Renal cortical epithelial cell (primary cell): ENCODE data around the gene SLAMF1. TPM values are rescaled to one million over a fixed set of nuclear protein-coding genes. Genes with fewer than 3 reads are reported as not detected.
"Not testable (repeated sequence)": the region's sequence is repeated elsewhere in the genome, so short reads cannot be mapped to it uniquely, and the experiment has no call there.

ENCODE experiments used
- DNase-seq: peaks from one replicate; pipeline ENCODE4 v3.0.0-alpha.2; 2011; ENCODE audit warnings: low read depth
- total RNA-seq: library from RNA; depleted of rRNA; stranded (reverse); fragments of >200 nt; gene quantifications from 2 replicates; pipeline ENCODE4 v1.2.3, GENCODE V29; 2014

Gene SLAMF1
- total RNA-seq, 1 donor from 2014 or later = not detected

GRCh38 chr1:160605792-160606479 lies 40.9 kb downstream of the SLAMF1 start:
- no peak for DNase-seq

DNA sequence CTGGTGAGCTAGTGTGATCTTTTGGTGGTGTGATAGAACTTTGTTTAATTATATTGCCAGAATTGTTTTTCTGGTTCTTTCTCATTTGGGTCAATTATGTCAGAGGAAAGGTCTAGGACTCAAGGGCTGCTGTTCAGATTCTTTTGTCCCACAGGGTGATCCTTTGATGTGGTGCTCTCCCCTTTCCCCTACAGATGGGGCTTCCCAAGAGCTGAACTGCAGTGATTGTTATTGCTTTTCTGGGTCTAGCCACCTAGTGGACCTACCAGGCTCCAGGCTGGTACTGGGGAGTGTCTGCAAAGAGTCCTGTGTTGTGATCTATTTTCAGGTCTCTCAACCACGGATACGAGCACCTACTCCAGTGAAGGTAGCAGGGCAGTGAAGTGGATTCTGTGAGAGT lies 41.6 kb downstream of the SLAMF1 start:
- no peak for DNase-seq

GRCh38 chr1:160597705-160598104 lies 49.1 kb downstream of the SLAMF1 start:
- DNase-seq = no peak

DNA sequence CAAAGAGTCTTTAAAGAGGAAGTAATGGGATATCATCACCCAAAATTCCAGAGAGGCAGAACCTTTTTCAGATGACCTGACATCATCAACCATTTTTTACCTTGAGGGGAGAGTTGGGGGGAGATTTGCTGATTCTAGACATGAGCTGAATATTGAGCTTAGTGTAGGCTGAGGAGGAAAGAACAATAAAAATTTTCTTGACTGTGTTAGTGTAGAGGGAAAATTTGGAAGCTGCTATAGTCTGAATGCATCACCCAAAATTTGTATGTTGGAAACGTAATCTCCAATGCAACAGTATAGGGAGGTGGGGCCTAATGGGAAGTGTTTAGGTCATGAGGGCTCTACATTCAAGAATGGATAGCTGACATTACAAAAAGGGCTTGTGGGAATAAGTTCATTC lies 49.8 kb downstream of the SLAMF1 start:
- no peak for DNase-seq

DNA sequence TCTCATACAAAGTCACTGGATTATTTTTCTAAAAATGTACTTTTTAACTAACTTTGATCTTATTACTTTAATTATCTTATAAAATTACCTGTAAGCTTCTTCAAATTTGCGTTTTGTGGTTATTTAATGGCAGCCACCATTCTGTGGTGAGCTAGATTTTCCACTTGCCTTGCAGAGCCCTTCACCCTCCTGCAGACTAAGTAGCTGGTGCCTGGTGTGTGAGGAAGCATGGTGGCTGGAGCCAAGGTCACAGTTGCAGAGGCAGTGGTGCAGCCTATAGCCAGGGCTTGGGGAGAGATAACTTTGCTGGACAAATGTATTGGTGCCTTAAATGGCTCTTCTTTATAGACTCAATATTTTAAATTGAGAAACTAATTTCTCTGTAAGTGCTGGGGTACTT lies 56.4 kb downstream of the SLAMF1 start:
- DNase-seq = no peak

DNA sequence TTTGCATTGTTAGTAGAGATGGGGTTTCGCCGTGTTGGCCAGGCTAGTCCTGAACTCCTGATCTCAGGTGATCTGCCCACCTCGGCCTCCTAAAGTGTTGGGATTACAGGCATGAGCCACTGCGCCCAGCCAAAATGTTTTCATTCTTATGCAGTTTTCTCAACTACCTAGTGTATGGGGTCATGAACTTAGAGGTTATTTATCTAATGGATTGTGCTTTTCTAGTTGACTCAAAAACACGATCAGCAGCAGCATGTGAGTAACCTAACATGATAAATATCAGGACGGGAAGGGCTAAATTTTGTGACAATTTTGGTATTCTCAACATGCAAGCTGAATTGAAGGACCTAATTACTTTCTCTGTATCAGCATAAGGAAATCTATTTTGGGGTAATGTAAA lies 58.4 kb downstream of the SLAMF1 start:
- no peak for DNase-seq

DNA sequence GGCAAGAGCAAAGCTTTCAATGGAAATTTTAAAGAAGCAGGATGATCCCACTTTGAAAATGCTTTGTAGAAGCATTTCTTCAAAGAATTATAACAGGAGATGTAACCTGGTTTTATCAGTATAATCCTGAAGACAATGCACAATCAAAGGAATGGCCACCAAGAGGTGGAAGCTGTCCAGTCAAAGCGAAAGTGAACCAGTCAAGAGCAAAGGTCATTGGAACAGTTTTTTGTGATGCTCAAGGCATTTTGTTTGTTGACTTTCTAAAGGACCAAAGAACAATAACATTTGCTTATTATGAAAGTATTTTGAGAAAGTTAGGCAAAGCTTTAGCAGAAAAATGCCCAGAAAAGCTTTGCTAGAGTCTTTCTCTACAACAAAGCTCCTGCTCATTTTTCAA lies 62.1 kb downstream of the SLAMF1 start:
- DNase-seq = no peak

DNA sequence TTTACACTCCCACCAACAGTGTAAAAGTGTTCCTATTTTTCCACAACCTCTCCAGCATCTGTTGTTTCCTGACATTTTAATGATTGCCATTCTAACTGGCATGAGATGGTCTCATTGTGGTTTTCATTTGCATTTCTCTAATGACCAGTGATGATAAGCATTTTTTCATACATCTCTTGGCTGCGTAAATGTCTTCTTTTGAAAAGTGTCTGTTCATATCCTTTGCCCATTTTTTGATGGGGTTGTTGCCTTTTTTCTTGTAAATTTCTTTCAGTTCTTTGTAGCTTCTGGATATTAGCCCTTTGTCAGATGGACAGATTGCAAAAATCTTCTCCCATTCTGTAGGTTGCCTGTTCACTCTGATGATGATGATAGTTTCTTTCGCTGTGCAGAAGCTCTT lies 63.9 kb downstream of the SLAMF1 start:
- not testable (repeated sequence) for DNase-seq

GRCh38 chr1:160581961-160582360 lies 64.9 kb downstream of the SLAMF1 start:
- DNase-seq = no peak

- DNase-seq = no peak
Observed at GRCh38 chr1:160580221-160580812, 66.5 kb downstream of the SLAMF1 start.

GRCh38 chr1:160579216-160579701 lies 67.6 kb downstream of the SLAMF1 start, which contains the start of gene CD84:
CD84 (minus strand) TSS chr1:160579496; CDS start chr1:160579437, 59 bp downstream.
- DNase-seq = no peak

- no peak for DNase-seq
Observed at GRCh38 chr1:160578525-160579191, 68.2 kb downstream of the SLAMF1 start.

GRCh38 chr1:160578175-160578524 lies 68.7 kb downstream of the SLAMF1 start:
- DNase-seq = no peak

DNA sequence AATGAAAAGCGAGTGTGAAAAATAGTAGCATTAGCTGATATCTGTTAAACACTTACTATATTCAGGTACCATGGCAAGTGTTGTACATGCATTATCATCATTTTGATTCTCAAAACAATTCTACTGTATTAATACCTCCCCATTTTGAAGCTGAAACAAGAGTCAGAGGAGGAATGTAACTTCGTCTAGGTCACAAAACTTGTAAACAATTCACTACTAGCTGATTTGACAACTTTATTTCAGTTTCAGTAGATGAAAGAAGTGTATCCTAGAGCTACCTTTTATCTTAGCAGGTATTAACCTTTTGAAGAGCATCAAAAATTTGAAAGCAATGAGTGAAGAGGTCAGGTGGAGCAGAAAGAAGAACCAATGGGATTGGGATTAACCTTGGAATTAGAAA lies 69.2 kb downstream of the SLAMF1 start:
- DNase-seq = no peak

GRCh38 chr1:160576884-160577283 lies 70.0 kb downstream of the SLAMF1 start:
- DNase-seq = no peak

- no peak for DNase-seq
Observed at GRCh38 chr1:160576390-160576789, 70.5 kb downstream of the SLAMF1 start.

GRCh38 chr1:160575112-160575664 lies 71.7 kb downstream of the SLAMF1 start:
- DNase-seq = no peak

DNA sequence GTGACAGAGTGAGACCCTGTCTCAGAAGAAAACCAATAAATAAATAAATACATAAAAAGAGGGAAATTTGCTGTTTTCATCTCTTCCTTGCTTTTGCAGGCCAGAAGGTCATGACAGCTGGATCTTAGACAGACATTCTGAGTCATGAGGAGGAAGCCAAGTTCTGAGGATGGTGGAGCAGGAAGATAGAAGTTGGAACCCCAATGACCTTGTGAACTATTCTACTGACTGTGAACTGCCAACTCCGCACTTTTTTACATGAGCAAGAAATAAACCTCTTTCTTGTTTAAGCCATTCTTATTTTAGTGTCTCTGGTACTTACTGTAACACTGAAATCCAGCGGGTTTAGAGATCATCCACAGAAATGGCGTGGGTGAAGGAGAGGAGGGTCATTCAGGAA lies 76.0 kb downstream of the SLAMF1 start:
- DNase-seq = no peak

GRCh38 chr1:160569806-160570205 lies 77.0 kb downstream of the SLAMF1 start:
- DNase-seq = no peak

- no peak for DNase-seq
Observed at GRCh38 chr1:160567858-160568682, 78.8 kb downstream of the SLAMF1 start.

- DNase-seq = no peak
Observed at GRCh38 chr1:160567341-160567740, 79.5 kb downstream of the SLAMF1 start.

DNA sequence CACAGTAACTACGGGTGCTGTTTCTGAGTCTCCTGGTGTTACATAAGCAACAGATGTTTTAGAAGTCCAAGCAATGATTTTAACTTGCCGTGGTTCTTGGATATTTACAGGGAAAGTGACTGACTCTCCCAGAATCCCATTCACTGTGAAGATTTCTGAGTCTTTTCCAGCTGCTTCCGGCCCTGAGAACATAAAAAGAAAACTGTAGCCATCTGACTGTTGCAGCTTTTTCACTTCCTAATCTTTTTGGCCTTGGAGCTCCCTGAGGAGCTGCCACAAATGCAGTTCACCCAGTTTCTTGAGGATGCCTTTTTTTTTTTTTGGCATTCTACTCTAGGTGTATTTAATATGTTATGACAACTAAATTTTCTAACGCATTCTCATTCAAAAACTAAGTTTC lies 81.3 kb downstream of the SLAMF1 start:
- no peak for DNase-seq
